ENCODE measurements around the gene PLXNB2. TPM values are rescaled to one million over a fixed set of nuclear protein-coding genes. Genes with fewer than 3 reads are reported as not detected.
"Not testable (repeated sequence)": the region's sequence is repeated elsewhere in the genome, so short reads cannot be mapped to it uniquely, and the experiment has no call there.

PLXNB2 gene
- total RNA-seq, 1 donor from 2014 or later = 180 TPM

- no peaks in the 10 kb centered on the region for H3K9me3 ChIP-seq
- H3K4me1 ChIP-seq = peaks cover 12% of the 10 kb centered on the region
- TF ChIP-seq POLR2AphosphoS5 (IDR thresholded peaks at IDR 0.05; ENCODE audit: insufficient read depth in 1 of 2, low read depth in 1 of 2) (no peak), CTCF (IDR thresholded peaks at IDR 0.05) (no peak), POLR2A (IDR thresholded peaks at IDR 0.05) (no peak)
- H3K27me3 ChIP-seq = no peaks in the 10 kb centered on the region
- DNase-seq (ENCODE audit: extremely low spot score in 2 of 2) = no peak
- H3K36me3 ChIP-seq = no peaks in the 10 kb centered on the region
- intact Hi-C loops (cut with DNase I) = loop anchor here (5.0 kb wide), 2 partner anchors 58 to 88 kb away; partner anchors contain the start of gene HDAC10
- no peak overlapping the region for H3K27ac ChIP-seq
- H3K4me3 ChIP-seq = no peak overlapping the region
These were observed 32.8 kb upstream of the PLXNB2 start for GRCh38 chr22:50339945-50340879.

- Histone ChIP-seq H3K36me3 (no peaks in the 10 kb centered on the region), H3K27ac (no peak overlapping the region), H3K4me3 (no peak overlapping the region), H3K9me3 (no peaks in the 10 kb centered on the region), H3K4me1 (peaks cover 12% of the 10 kb centered on the region), H3K27me3 (no peaks in the 10 kb centered on the region)
- no peak for DNase-seq (ENCODE audit: extremely low spot score in 2 of 2)
- TF ChIP-seq POLR2AphosphoS5 (IDR thresholded peaks at IDR 0.05; ENCODE audit: insufficient read depth in 1 of 2, low read depth in 1 of 2) (no peak), POLR2A (IDR thresholded peaks at IDR 0.05) (no peak), CTCF (IDR thresholded peaks at IDR 0.05) (no peak)
- intact Hi-C loops (cut with DNase I) = no loop called here
These were observed 31.5 kb upstream of the PLXNB2 start for GRCh38 chr22:50338860-50339462.

- H3K9me3 ChIP-seq = no peaks in the 10 kb centered on the region
- no peak for TF ChIP-seq POLR2A (IDR thresholded peaks at IDR 0.05)
- no peak for TF ChIP-seq POLR2AphosphoS5 (IDR thresholded peaks at IDR 0.05; ENCODE audit: insufficient read depth in 1 of 2, low read depth in 1 of 2)
- TF ChIP-seq CTCF (IDR thresholded peaks at IDR 0.05) = no peak
- H3K27ac ChIP-seq = no peak overlapping the region
- H3K27me3 ChIP-seq = no peaks in the 10 kb centered on the region
- intact Hi-C loops (cut with DNase I) = no loop called here
- H3K36me3 ChIP-seq = no peaks in the 10 kb centered on the region
- peaks cover 12% of the 10 kb centered on the region for H3K4me1 ChIP-seq
- H3K4me3 ChIP-seq = no peak overlapping the region
- DNase-seq (ENCODE audit: extremely low spot score in 2 of 2) = no peak
These were observed 30.7 kb upstream of the PLXNB2 start for GRCh38 chr22:50338042-50338573.

- intact Hi-C loops (cut with DNase I) = no loop called here
- no peak overlapping the region for H3K27ac ChIP-seq
- no peaks in the 10 kb centered on the region for H3K9me3 ChIP-seq
- no peak overlapping the region for H3K4me3 ChIP-seq
- H3K36me3 ChIP-seq = no peaks in the 10 kb centered on the region
- no peak for TF ChIP-seq POLR2A (IDR thresholded peaks at IDR 0.05)
- no peak for TF ChIP-seq CTCF (IDR thresholded peaks at IDR 0.05)
- TF ChIP-seq POLR2AphosphoS5 (IDR thresholded peaks at IDR 0.05; ENCODE audit: insufficient read depth in 1 of 2, low read depth in 1 of 2) = no peak
- no peaks in the 10 kb centered on the region for H3K27me3 ChIP-seq
- DNase-seq (ENCODE audit: extremely low spot score in 2 of 2) = no peak
- peaks cover 7% of the 10 kb centered on the region for H3K4me1 ChIP-seq
These were observed 30.0 kb upstream of the PLXNB2 start for GRCh38 chr22:50337262-50338041.

- H3K4me3 ChIP-seq; H3K27me3 ChIP-seq; H3K9me3 ChIP-seq; DNase-seq (ENCODE audit: extremely low spot score in 2 of 2); H3K4me1 ChIP-seq; H3K27ac ChIP-seq; intact Hi-C loops (cut with DNase I); H3K36me3 ChIP-seq: not testable (repeated sequence)
These were observed 27.0 kb upstream of the PLXNB2 start for GRCh38 chr22:50334433-50334832.

Measured in vagina (tissue), 2 donors.